Body of pancreas (tissue), 4 donors: ENCODE measurements around the gene DLG2.
"Not testable (repeated sequence)": the region's sequence is repeated elsewhere in the genome, so short reads cannot be mapped to it uniquely, and the experiment has no call there.

Experiments
- CTCF ChIP-seq, 7 experiments: fragments of 450-650 bp in 4 of 7; fragments of 200-600 bp in 3 of 7; sonication (generic) in 3 of 7; IDR thresholded peaks; one replicate each; pipeline ENCODE4 v1.5.1; 2016 to 2019; ENCODE audit warnings: antibody characterized with exemption in 7 of 7
- POLR2A ChIP-seq, 3 donors: fragments of 450-650 bp; IDR thresholded peaks; one replicate each; pipeline ENCODE4 v1.6.1; 2016; ENCODE audit warnings: antibody characterized with exemption in 3 of 3, mild to moderate bottlenecking in 2 of 3

GRCh38 chr11:85606237-85606636 is 20.9 kb downstream of the DLG2 start:
- not testable (repeated sequence) for TF ChIP-seq CTCF, POLR2A (IDR thresholded peaks at IDR 0.05)
